GM12872 (cell line): ENCODE results near the gene FTHL17.

Experiments used
- TF ChIP-seq, protein P1 (sequence below): IDR thresholded peaks from 3 replicates; pipeline ENCODE4 v1.5.1; 2011; ENCODE audit warnings: low read depth, mild to moderate bottlenecking, low read length, moderate library complexity; ENCODE audit not compliant: insufficient read depth

Gene FTHL17

DNA sequence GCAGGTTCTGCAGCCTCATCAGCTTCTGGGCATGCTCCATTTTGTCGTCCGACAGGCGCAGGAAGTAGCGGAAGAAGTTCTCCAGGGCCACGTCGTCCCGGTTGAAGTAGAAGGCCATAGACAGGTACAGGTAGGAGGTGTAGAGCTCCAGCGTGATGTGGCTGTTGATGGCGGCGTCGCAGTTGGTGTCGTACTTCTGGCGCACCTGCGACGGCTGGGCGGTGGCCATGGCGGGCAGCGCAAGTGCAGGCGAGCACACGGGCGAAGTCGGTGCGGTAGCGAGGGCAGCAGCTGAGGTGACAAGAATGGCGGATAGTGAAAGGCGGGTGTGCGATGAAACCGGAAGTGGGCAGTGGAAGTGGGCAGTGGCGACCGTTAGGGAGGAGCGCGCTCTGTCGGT lies at the start of gene FTHL17:
Gene FTHL17, minus strand, starts transcription at position 317 of the 400 bp plus-strand sequence. Its CDS starts 88 bp downstream, at position 229.
- TF ChIP-seq, protein P1, sequence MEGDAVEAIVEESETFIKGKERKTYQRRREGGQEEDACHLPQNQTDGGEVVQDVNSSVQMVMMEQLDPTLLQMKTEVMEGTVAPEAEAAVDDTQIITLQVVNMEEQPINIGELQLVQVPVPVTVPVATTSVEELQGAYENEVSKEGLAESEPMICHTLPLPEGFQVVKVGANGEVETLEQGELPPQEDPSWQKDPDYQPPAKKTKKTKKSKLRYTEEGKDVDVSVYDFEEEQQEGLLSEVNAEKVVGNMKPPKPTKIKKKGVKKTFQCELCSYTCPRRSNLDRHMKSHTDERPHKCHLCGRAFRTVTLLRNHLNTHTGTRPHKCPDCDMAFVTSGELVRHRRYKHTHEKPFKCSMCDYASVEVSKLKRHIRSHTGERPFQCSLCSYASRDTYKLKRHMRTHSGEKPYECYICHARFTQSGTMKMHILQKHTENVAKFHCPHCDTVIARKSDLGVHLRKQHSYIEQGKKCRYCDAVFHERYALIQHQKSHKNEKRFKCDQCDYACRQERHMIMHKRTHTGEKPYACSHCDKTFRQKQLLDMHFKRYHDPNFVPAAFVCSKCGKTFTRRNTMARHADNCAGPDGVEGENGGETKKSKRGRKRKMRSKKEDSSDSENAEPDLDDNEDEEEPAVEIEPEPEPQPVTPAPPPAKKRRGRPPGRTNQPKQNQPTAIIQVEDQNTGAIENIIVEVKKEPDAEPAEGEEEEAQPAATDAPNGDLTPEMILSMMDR: no peak

DNA sequence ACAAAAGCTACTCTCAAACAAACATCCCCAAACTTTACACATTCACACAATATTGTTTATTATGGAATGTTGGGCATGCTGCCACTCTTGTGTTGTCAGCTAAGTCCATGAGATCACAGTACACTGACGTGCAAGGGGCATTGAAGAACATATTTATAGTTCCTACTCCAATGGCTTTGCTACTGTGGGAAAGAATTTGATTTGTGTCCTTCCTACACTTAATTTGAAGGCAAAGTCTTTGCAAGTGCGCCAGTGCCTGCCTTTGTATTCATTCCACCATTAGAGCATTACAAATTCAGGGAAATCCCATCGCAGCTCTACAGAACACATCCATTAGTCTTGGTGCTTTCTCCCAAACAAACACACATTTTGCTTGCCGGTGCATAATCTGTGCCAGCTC lies 45.4 kb upstream of the FTHL17 start:
- TF ChIP-seq, protein P1: no peak

GRCh38 chrX:31115398-31115797 lies 43.6 kb upstream of the FTHL17 start:
- TF ChIP-seq, protein P1: no peak

- TF ChIP-seq, protein P1: no peak
These were observed 43.0 kb upstream of the FTHL17 start for GRCh38 chrX:31114858-31115257.

DNA sequence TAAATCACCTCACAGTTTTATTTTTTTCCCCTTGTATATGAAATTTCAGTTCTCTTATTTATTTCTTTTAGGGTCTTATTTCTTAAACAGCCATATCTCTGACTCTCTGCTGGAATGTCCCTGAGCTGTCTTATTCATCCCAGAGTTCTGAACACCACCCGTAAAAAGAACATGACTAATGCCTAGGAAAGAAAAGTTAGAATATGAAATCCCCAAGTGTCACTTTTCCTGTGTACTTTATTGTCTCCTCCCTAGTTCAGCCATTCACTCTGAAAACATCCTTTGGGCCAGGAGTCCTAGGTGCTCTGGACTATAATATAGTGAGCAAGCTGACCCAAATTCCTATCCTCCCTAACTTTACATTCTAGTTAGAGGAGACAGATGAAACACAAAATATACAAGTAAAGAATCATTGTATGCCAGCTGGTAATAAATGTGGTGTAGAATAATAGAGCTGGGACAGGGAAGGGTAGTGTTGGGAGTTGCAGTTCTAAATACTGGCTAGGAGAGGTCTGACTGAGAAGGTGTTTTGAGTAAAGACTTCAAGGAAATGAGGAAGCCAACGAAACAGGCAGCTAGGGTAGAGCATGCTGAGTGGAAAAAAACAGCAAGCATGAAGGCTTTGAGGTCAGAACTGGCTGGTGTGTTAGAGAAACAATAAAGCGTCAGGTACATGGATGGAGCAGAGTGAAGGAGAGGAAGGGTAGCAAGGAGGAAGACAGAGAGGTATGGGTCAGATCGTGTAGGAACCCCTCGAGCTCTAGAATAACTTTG lies 40.6 kb upstream of the FTHL17 start:
- TF ChIP-seq, protein P1: no peak

GRCh38 chrX:31110657-31111056 lies 38.8 kb upstream of the FTHL17 start:
- TF ChIP-seq, protein P1: no peak

- TF ChIP-seq, protein P1: no peak
These were observed 27.8 kb upstream of the FTHL17 start for GRCh38 chrX:31099536-31100090.
